NCI-H748 treated with DMSO at 0.1 percent for 48 hours (cell line): ENCODE results near the gene MAN1A1.
"Not testable (repeated sequence)": the region's sequence is repeated elsewhere in the genome, so short reads cannot be mapped to it uniquely, and the experiment has no call there.

Source experiments
- DNase-seq: peaks from one replicate; lab custom pipeline; 2025; lab: John Stamatoyannopoulos, UW

The MAN1A1 gene

DNA sequence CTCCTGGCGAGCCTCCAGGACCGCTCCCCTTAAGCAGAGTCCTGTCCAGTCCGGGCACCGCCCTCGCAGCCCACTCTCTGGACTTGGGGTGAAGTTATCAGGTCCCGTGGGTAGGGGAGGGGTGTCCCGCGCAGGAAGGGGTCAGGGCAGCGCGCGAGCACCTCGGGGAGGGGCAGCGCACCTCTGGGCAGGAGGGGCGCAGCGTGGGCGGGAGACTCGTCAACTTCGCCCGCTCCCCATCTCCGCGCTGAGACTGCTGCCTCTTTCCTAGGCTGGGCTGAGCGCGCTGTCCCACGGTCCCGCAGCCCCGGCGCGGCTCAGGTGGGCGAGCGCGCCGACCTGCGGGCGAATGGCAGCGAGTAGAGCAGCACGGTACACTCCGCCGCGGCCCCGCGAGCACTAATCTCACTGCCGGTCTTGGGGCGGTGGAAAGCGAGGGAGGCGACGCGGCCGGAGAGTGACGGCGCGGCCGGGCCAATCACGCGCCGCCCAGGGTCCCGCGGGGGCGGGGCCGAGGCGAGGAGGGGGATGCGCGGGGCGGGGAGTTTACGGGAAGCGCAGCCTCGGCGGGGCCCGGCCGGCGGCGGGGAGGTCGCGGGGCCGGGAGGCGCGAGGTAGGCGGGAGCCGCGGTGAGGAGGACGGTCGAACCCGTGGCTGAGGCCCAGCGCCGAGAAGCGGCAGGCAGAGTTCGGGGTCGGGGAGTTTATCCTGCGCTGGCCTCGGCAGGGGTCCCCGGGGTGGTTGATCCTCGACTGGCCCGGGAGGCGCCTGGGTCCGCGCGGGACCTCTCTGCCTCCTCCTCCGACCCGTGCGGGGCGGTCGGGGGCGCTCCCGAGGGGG is at the start of gene MAN1A1:
MAN1A1 (minus strand) TSS at position 401 of the 841 bp plus-strand sequence. CDS start 696 bp downstream, outside the sequence.
- DNase-seq, result peak; percentile 63

DNA sequence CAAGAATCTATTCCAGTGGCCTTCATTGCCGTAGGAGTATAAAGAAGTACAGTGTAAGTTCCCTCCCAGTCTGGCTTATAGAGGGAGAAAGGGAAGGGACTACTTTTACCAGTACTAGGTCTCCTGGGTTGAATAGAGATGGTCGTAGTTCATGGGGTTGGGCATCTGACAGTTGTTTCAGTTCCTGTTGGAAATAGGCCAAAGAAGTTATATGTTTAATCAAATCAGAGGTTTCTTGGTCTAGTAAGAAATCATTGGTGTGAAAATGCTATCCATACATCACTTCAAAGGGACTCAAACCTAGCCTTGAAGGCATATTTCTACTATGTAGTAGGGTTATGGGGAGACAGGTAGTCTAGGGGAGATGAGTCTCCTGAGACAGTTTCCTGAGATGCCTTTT is 45.6 kb upstream of the MAN1A1 start:
- DNase-seq, result no peak

DNA sequence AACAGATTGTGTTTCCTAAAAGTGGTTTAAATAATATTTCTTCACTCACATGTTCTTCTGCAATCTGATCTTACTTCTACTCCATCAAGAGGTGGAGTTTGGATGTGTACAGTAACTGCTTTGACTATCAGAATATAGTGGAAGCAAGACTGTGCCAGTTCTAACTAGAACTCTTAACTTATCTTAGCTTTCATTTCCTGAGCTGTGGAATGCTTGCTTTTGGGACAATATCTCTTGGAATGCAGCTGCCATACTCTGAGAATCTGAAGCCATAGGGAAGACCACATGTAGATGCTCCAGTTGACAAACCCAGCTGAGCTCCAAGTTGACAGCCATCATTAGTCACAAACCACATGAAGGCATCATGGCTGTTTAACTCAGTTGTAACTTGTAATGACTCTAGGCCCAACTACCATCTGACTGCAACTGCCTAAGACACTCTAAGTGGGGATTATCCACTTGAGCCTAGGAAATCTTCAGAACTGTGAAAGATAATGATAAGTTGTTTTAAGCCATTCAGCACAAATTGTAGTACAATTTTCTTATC is 40.8 kb upstream of the MAN1A1 start:
- DNase-seq, result no peak

DNA sequence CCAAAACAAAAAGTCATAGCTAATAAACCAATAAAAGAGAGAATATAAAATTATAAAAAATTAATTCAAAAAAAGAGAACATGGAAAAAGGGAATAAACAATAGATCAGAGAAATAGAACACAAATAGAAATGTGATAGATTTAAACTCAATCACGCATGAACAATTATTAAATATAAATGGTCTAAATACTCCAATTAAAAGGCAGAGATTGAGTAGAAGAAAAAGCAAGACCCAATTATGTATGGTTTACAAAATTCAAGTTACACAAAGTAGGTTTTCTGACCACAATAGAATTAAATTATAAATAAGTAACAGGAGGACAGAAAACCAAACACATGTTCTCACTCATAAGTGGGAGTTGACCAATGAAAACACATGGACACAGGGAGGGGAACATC is 36.4 kb upstream of the MAN1A1 start:
- DNase-seq, result no peak

DNA sequence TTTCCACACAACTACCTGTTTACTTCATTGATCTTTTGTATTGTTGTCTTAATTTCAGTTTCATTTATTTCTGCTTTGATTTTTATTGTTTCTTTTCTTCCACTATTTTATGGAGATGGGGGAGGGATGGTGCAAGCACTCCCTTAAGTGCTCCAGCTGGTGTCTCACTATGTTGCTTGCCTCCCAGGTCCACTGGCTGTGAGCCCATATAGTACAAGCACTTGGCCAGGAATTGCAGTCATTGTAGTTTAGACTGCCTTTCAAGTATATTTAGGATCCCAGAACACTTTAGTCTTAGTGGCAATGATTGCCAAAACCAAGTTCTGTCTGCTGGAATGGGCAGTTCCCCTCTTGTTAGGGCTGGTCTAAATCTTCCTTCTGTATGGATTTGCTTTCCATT is 34.9 kb upstream of the MAN1A1 start:
- DNase-seq, result no peak

DNA sequence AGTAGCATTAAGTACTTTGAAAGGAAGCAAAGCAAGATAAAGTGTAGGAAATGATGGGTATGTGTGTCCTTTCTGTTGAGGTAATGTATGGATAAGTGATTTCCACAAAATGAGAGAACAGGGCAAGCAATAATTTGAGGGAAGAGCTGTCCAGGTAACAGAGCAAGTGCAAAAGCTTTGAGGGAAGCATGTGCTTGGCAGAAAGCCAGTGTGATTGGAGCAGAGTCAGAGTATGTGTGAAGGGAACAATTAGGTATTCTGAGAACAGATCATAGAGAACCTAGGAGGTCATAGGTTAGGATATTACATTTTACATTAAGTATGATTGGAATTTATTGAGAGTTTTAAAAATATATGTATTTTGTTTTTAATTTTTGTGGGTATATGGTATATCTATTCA is 30.2 kb upstream of the MAN1A1 start:
- no peak for DNase-seq

DNA sequence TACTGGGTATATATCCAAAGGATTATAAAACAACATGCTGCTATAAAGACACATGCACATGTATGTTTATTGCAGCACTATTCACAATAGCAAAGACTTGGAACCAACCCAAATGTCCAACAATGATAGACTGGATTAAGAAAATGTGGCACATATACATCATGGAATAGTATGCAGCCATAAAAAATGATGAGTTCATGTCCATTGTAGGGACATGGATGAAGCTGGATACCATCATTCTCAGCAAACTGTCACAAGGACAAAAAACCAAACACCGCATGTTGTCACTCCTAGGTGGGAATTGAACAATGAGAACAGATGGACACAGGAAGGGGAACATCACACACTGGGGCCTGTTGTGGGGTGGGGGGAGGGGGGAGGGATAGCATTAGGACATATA is 27.5 kb upstream of the MAN1A1 start:
- not testable (repeated sequence) for DNase-seq

DNA sequence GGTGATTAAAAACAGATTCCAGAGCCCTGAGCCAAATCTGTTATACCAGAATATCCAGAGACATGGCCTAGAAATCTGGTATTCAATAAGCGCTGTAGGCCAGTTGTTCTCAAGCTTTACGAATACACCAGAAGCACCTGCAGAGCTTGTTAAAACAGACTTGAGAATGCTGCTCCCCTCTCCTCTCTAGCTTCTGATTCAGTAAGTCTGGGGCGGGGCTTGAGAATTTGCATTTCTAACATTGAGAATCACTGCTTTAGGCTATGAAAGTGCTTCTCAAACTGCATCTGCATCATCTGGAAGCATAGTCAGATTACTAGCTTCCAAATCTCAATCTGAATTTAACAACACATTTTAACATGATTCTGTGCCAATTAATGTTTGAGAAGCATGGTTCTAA is 20.5 kb upstream of the MAN1A1 start:
- no peak for DNase-seq

DNA sequence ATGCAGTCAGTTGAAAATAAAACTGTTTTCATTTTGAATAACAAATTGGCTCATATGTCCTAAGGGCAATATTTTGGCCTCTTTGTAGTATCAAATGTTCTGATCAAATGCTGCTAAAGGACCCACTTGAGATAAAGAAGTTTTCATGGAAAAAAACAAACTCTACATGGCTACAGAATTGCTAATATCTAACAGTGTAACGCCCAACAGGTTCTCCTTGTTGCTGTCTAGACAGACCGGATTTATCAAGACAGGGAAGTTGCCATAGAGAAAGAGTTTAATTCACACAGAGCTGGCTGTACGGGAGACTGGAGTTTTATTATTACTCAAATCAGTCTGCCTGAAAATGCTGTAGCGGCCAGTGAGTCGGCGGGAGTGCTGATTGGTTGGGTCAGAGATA is 19.4 kb upstream of the MAN1A1 start:
- no peak for DNase-seq

DNA sequence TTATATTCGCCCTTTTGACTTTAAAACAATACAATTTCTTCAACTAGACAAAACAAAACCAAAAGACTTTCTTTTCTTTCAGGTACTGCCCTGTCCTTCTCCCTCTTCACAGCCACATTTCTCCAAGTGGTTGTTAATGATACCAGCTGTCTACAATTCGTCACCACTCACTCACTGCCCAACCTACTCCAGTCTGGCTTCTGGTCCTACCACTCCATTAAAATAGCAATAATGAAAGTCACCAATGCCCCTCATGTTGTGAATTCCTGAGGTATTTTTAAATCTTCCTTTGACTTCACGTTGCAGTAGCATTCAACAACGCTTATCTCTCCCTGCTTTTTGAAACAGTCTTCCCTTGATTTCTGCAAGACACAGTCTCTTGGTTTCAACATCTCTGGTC is 11.6 kb upstream of the MAN1A1 start:
- no peak for DNase-seq

DNA sequence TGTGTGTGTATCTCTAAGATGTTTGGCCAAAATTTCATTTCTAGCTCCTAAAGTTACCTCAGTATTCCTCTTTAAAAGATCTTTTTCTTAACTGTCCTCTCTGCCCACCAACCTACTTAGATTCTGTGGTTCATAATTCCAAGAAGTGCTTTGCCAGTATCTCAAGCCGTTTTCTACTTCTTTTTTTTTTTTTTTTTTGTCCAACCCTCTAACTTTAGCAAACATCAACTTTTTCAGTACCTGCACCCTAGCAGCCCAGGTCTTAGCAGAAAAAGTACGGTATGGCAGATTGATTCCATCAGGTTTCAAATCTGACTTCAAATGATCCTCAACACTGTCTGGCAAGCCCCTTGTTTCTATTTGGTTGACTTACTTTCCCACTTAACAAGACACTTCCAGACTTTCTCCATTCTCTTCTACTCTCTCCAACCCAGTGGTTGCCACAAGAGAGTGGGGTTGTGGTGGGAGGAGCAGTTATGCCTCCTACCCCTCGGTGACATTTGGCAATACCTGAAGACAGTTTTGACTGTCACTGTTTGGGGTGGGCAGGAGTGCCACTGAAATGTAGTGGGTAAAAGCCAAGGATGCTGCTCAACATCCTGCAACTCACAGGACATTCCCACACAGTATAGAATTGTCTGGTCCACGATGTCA is 10.8 kb upstream of the MAN1A1 start:
- no peak for DNase-seq

DNA sequence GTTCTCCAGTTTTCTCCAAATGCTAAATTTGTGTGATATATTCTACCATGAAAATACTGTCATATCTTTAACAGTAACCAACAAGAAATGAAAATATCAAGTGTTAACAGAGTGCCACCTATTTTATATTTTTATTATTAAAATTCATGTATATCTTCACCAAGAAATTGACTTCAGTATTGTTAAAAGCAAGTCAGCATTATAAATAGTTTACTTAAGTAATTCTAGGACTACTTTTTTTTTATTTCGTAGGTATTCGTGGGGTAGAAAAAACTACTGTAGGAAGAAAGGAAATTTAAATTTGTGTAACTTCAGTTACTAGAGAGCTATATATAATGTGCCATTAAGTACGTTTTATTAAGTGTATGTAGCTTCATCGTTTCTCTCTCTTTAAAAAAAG is 6.3 kb upstream of the MAN1A1 start:
- no peak for DNase-seq

DNA sequence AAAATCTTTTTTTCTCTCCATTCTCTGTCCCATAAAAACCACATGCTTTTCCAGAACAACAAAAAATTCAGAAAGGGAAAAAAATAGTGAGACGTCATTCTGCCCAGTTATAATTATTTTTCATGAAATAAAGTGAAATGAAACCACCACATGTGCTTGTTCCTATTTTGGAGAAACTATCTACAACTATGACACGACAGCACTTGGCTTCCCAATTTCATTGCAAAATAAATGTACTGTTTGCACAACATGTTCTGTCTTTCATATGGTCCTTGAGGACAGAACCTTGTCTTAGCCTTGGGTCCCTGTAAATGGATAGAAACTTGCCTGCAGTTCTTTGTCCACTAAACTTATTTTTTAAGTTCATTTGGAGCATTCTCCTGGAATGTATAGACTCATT is 5.6 kb upstream of the MAN1A1 start:
- DNase-seq, result no peak

DNA sequence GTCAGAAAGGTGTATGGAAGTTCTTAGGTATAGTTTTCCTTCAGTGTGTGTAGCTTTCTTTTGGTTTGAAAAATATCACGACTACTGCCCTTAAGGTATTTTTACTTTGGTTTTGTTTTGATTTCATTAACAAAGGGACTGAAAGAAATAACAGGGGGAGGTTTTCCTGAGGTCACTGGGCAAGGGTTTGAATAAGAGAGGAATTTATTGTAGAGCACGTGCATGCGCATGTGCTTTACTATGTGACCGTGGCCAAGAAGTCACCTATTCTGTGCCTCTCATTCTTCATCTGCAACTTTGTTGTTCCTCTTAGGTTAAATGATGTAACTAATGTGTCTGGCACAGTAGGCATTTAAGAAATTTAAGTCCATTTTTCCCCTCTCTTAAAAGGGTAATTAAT is 4.1 kb upstream of the MAN1A1 start:
- DNase-seq, result no peak

DNA sequence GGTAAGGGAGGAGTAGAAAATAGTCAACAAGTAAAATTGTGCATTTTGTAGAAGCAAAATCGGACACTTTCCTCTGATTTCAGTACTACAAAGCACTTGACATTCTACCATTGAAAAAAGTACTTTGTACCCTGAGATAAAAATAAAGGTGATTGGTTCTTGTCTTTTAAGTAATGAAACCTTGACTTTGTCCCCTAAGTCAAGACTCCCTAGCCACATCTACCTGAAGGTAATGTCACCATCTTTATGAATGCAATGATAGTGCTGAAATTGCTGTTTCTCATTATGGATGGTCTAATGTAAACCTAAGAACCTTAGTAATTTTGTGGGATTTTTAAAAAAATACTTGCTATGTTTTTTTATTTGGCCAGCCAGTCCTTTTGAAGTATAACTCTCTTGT is 2.4 kb upstream of the MAN1A1 start:
- no peak for DNase-seq

DNA sequence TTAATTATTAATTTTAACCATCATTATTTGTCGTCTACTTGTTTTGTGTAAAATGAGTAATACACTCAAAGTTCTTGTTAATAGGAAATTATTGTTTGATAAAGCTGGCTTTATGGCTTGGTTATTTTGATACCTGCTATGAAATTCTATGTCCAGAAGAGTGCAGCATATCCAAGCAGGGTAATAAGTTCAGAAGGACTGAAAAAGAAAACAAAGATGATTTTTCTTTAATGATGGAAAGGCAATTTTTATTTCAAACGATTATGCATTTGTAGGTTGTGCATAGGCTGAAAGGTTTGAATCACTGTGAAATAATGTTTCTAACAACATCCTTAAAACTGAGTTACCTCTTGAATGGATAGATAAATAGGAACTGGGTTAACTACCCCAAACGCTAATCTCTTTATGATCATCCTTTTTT is 1.4 kb upstream of the MAN1A1 start:
- DNase-seq, result peak; percentile 72

DNA sequence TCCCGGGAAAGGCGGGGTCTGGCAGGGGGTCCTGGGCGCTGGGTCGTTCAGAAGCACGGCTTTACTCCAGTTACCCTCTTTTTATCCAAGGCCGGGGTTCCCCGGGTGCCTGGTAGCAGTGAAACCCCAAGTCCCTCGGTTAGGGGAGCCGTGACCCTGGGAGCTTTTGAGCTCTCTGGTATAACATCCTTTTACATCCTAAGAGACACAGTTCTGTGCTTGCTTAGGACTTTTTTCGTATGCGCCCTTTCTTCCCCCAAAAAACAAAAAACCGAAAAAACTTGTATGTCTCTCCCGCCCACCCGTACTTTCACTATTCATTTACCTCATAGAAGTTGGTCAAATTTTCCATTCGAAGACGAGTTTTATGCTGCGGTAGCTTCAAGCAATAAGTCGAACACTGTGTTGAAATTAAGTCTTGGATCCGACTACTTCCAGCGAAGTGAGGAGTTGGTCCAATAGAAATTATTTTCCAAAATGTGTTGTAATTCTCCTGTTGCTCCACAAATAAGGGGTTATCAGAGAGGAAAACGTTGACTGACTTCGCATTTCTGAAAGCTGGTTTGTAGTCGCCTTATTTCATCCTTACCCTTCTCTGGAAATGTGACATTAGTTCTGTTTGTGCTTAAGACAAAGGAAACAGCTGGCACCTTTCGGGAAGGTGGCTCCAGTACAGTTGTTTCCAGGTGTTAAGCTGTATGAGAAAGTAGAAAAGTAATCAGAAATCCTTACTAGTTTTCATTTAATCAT is 816 bp upstream of the MAN1A1 start:
- peak; percentile 72 for DNase-seq

DNA sequence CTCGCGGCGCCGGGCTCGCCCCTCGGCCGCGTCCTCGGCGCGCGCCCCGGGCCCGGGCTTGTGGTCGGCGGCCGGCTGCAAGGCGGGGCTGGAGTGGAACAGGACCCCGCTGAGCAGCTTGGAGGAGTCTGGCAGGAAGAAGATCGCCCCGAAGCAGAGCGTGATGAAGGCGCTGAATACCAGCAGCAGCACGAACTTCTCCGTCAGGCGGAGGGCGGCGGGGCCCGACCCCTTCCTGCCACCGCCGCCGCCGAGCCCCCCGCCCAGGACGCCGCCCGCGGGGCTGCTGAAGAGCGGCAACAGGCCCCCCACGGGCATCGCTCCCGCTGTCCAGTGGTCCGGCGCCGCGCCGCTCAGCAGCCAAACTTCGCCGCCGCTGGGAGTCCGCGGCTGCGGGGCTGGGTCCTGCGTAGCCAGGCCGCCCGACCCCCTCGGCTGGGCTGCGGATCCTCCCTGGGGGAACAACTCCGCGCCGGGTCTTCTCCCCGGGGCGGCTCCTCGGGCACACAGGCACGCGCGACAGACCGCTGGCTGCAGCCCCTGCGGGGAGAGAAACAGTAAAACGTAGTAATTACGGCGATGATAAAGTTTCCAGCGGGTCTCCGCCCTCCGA is 707 bp downstream of the MAN1A1 start:
- DNase-seq, result peak; percentile 23

DNA sequence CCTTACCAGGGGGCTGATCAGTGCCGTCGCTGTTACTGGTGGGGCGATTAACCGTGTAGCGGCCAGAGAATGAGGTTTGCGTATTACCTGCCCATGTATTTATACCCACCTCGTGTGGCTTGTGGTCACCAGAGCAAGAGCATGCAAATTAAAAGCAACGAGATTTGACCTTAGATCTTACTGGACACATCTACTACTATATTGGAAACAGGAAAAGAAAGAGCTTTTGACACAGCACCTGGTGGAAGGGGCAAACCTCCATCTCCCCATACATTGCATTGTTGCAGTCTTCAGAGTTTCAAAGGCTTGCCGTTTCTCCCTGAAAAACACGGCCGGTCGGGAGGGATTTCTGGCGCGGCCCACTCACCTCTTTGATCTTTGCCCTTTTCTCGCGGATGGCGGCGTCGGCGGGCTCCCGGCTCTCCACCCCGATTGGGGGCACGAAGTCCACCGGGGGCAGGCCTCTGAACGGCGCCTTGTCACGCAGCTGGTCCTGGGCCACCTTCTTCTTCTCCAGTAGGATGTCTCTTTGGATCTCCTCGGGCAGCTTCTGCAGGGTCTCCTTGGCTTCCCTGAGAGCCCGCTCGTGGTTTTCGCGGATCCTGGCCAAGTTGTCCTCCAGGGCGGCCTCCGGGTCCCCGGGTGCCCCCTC is 1.3 kb downstream of the MAN1A1 start:
- DNase-seq, result peak; percentile 13

DNA sequence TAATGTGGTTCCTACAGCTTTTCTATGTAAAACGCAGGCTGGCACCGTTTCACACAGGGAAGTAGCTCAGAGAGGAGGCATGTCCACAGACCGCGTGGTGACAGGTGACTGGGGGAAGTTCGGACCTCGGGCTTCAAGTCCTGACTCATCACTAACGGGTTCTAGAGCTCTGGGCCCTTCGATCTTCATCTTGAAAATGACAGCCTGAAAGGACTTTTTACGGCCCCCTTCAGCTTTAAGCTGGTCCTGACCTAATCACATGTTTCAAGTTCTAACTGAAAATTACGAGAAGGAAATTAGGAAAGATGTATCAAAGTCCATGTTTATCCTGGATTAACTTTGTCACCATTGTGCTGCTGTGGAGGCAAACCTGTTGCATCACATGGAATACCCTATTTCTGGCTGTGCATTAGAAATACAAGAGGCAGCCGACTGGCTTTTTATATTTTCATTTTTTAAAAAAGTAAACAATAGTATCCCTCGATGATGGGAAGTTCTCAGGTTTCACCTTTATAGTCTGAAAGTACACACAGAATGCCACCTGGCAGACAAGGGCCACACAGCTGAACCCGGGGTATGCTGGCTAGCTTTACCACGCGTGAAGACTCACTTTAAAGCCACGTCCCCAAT is 2.0 kb downstream of the MAN1A1 start:
- DNase-seq, result peak; percentile 33

DNA sequence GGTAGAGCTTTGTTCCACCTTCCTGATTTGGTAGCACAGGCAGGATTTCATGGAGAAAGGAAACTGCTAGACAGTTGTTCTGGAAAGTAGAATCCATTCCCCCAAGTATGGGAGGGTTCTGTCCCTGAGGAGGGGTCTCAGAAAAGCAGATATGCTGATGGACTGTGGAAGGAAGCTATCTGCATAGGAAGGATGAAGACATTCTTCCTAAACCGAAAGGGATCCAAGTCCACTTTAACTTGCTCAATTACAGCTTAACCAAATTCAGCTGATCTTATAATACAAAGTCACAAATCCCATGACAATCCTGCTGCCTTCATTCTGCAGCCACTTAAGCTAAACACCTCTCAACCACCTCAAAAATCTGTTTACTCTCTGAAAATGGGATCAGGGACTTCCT is 2.6 kb downstream of the MAN1A1 start:
- DNase-seq, result no peak
